PFSK-1 (cell line): ENCODE data around the gene XXYLT1.

ENCODE experiments used
- POLR2AphosphoS5 ChIP-seq: IDR thresholded peaks from 2 replicates; pipeline ENCODE4 v1.6.1; 2012; ENCODE audit warnings: low read depth, mild to moderate bottlenecking, control low read depth, low read length, moderate library complexity
- SIN3A ChIP-seq: IDR thresholded peaks from 2 replicates; pipeline ENCODE4 v1.6.1; 2012; ENCODE audit warnings: mild to moderate bottlenecking, low read length, moderate library complexity, borderline replicate concordance; ENCODE audit not compliant: insufficient read depth
- TAF1 ChIP-seq: IDR thresholded peaks from 2 replicates; pipeline ENCODE4 v1.6.1; 2012; ENCODE audit warnings: low read length, control low read depth, borderline replicate concordance; ENCODE audit not compliant: insufficient read depth
- TF ChIP-seq, protein P1 (sequence below), 2 experiments: IDR thresholded peaks; 2 replicates each; pipeline versions ENCODE4 v1.6.1 to v1.8.0; 2011 to 2012; ENCODE audit warnings: low read depth in 2 of 2, low read length in 2 of 2, control low read depth in 1 of 2, inconsistent platforms in 1 of 2, mild to moderate bottlenecking in 1 of 2, moderate library complexity in 1 of 2; ENCODE audit not compliant: insufficient read depth in 1 of 2

DNA sequence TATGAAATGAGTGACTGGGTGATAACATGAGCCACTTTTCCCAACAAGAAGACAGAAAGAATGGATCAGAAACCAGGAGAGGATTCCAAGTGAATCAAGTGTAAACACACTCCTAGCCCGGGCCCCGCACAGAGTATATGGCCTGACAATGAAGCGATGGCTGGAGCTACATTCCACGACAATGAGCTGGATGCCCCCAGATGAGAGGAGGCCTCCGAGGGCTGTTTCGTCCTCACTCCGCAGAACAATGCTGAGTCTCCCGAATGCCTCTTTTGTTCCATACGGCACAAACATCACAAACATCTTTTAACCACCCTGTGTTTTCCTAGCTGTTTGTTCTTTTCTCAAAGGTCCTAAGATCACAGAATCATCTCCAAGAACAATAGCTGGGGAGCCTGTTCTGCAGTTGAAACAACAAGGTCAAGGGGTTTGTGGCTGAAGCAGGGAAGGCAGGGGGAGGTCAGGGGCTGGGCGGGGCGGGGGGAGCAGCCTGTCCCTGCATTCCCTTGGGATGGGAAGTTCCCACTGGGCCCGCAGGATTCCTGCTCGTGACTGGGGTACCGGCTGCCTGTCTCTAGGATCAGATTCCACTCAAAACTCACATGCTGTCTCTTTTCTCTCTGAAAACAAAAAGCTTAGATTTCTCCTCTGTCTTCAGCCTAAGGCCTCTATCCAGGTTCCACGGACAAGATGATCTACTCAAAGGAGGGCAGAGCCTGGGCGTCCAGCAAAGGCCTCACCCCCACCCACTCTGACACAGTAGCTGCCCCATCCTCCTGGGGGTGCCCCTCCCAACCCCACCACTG lies 151.3 kb downstream of the XXYLT1 start:
- TF ChIP-seq POLR2AphosphoS5 (no peak), SIN3A (no peak), TAF1 (no peak)
- TF ChIP-seq, protein P1, sequence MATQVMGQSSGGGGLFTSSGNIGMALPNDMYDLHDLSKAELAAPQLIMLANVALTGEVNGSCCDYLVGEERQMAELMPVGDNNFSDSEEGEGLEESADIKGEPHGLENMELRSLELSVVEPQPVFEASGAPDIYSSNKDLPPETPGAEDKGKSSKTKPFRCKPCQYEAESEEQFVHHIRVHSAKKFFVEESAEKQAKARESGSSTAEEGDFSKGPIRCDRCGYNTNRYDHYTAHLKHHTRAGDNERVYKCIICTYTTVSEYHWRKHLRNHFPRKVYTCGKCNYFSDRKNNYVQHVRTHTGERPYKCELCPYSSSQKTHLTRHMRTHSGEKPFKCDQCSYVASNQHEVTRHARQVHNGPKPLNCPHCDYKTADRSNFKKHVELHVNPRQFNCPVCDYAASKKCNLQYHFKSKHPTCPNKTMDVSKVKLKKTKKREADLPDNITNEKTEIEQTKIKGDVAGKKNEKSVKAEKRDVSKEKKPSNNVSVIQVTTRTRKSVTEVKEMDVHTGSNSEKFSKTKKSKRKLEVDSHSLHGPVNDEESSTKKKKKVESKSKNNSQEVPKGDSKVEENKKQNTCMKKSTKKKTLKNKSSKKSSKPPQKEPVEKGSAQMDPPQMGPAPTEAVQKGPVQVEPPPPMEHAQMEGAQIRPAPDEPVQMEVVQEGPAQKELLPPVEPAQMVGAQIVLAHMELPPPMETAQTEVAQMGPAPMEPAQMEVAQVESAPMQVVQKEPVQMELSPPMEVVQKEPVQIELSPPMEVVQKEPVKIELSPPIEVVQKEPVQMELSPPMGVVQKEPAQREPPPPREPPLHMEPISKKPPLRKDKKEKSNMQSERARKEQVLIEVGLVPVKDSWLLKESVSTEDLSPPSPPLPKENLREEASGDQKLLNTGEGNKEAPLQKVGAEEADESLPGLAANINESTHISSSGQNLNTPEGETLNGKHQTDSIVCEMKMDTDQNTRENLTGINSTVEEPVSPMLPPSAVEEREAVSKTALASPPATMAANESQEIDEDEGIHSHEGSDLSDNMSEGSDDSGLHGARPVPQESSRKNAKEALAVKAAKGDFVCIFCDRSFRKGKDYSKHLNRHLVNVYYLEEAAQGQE (IDR thresholded peaks at IDR 0.05; ENCODE audit: insufficient read depth in 1 of 2, low read depth in 2 of 2, low read length in 2 of 2) = no peak
